WI38 (cell line): ENCODE results near the gene AP1M1.

Experiments used
- H3K4me3 ChIP-seq: 2 replicates; pipeline ENCODE4 v1.5.1; 2011; ENCODE audit warnings: low read depth, mild to moderate bottlenecking, control low read depth, low read length
- CTCF ChIP-seq: IDR thresholded peaks from 2 replicates; pipeline ENCODE4 v1.5.1; 2012; ENCODE audit warnings: low read depth, mild to moderate bottlenecking, control low read depth, low read length

Gene AP1M1

GRCh38 chr19:16157601-16158000, 40.1 kb upstream of the AP1M1 start:
- no peak overlapping the region for H3K4me3 ChIP-seq
- no peak for TF ChIP-seq CTCF

DNA sequence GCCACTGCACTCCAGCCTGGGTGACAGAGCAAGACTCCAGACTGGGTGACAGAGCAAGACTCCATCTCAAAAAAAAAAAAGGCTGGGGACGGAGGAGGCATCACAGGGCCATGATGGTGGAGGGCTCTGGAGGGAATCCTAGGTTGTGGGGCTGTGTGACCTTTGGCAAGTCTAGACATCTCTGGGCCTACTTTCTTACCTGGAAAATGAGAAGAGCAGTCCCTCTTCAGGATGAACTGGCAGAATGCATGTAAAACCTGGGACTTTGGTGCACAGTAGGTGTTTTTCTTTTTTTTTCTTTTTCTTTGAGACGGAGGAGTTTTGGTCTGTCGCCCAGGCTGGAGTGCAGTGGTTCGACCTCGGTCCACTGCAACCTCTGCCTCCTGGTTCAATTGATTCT, 38.1 kb upstream of the AP1M1 start:
- TF ChIP-seq CTCF: no peak

DNA sequence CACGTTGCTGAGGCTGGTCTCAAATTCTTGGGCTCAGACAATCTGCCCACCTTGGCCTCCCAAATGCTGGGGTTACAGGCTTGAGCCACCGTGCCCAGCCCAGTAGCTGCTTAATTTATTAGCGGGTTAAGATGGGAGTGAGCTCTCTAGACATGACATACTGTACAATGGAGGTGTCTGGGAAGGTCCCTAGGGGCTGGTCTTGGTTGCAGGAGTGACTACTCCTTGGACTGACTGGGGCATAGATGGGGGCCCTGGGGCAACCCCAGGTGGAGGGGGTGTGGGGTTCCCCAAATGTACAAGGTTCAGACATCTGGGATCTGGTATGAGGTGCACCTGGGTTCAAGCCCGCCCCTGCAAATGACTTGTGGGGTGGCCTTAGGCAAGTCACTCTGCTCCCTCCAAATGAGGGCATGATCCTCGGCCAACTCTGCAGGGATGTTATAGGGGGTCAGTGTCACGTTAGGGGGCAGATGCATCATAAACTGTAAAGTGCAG, 37.2 kb upstream of the AP1M1 start:
- no peak overlapping the region for H3K4me3 ChIP-seq
- no peak for TF ChIP-seq CTCF

More for the DNA sequence above, 38.1 kb upstream of the AP1M1 start:
- H3K4me3 ChIP-seq: no peak overlapping the region

- peak overlapping the region; percentile 29 for H3K4me3 ChIP-seq
- no peak for TF ChIP-seq CTCF
Measured at GRCh38 chr19:16160943-16161560, 36.7 kb upstream of the AP1M1 start.

DNA sequence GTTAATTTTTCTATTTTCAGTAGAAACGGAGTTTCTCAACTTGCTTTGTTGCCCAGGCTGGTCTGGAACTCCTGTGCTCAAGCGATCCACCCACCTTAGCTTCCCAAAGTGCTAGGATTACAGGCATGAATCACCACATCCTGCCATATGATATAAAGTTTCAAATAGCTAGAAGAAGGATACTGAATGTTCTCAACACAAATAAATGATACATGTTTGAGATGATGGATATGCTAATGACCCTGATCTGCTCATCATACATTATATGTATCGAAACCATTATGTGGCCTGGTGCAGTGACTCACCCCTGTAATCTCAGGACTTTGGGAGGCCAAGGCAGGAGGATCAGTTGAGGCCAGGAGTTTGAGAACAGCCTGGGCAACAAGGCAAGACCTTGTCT, 35.9 kb upstream of the AP1M1 start:
- no peak overlapping the region; the same call in 1 of the 2 replicates for H3K4me3 ChIP-seq
- TF ChIP-seq CTCF: no peak

GRCh38 chr19:16164222-16164890, 33.4 kb upstream of the AP1M1 start:
- H3K4me3 ChIP-seq: no peak overlapping the region
- TF ChIP-seq CTCF: no peak

DNA sequence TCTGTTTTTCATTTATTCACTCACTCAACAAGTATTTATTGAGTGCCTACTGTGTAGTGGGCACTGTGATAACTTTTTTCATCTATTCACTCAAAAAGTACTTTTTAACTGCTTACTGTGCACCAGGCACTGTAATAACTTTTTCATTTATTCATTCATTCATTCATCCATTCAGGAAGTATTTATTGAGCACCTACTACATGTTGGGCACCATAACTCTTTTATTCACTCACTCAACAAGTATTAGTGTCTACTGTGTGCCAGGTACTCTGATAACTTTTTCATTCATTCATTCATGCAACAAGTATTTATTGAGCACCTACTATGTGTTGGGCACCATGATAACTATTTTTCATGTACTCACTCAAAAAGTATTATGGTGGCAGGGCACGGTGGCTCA, 31.3 kb upstream of the AP1M1 start:
- no peak overlapping the region for H3K4me3 ChIP-seq
- TF ChIP-seq CTCF: no peak
